ENCODE measurements around the gene EMD.

EMD gene

GRCh38 chrX:154358829-154359228 is 20.3 kb upstream of the EMD start:
- H3K27ac ChIP-seq (ENCODE audit: low read depth, low read length), result peak overlapping the region; percentile 64
- no peak overlapping the region for H3K9ac ChIP-seq (ENCODE audit: low read length)
- H3K36me3 ChIP-seq (ENCODE audit: control insufficient read depth, insufficient read depth, low read length), result peaks cover 49% of the 10 kb centered on the region
- no peak overlapping the region for H3K4me3 ChIP-seq (ENCODE audit: low read length)
- peaks cover 4% of the 10 kb centered on the region for H3K4me1 ChIP-seq (ENCODE audit: control insufficient read depth, insufficient read depth, low read length)
- no peaks in the 10 kb centered on the region for H3K27me3 ChIP-seq (ENCODE audit: control insufficient read depth, insufficient read depth, low read length)

GRCh38 chrX:154359362-154360154 is 19.5 kb upstream of the EMD start:
- Histone ChIP-seq H3K36me3 (ENCODE audit: control insufficient read depth, insufficient read depth, low read length) (peaks cover 52% of the 10 kb centered on the region), H3K4me1 (ENCODE audit: control insufficient read depth, insufficient read depth, low read length) (peaks cover 4% of the 10 kb centered on the region), H3K27me3 (ENCODE audit: control insufficient read depth, insufficient read depth, low read length) (no peaks in the 10 kb centered on the region), H3K9ac (ENCODE audit: low read length) (no peak overlapping the region), H3K27ac (ENCODE audit: low read depth, low read length) (peak overlapping the region; percentile 64), H3K4me3 (ENCODE audit: low read length) (no peak overlapping the region)

- Histone ChIP-seq H3K4me1 (ENCODE audit: control insufficient read depth, insufficient read depth, low read length) (peaks cover 4% of the 10 kb centered on the region), H3K27me3 (ENCODE audit: control insufficient read depth, insufficient read depth, low read length) (no peaks in the 10 kb centered on the region), H3K27ac (ENCODE audit: low read depth, low read length) (peak overlapping the region; percentile 64), H3K36me3 (ENCODE audit: control insufficient read depth, insufficient read depth, low read length) (peaks cover 50% of the 10 kb centered on the region), H3K4me3 (ENCODE audit: low read length) (no peak overlapping the region), H3K9ac (ENCODE audit: low read length) (no peak overlapping the region)
Measured at GRCh38 chrX:154360155-154360713, 18.9 kb upstream of the EMD start.

- peak overlapping the region; percentile 72 for H3K27ac ChIP-seq (ENCODE audit: low read depth, low read length)
Measured at GRCh38 chrX:154362085-154362742, 16.9 kb upstream of the EMD start.

GRCh38 chrX:154363706-154364439 is 15.2 kb upstream of the EMD start:
- H3K27ac ChIP-seq (ENCODE audit: low read depth, low read length), result peak overlapping the region; percentile 62
- H3K4me3 ChIP-seq (ENCODE audit: low read length), result no peak overlapping the region
- H3K4me1 ChIP-seq (ENCODE audit: control insufficient read depth, insufficient read depth, low read length), result peaks cover 19% of the 10 kb centered on the region
- H3K9ac ChIP-seq (ENCODE audit: low read length), result no peak overlapping the region
- no peaks in the 10 kb centered on the region for H3K27me3 ChIP-seq (ENCODE audit: control insufficient read depth, insufficient read depth, low read length)
- peaks cover 43% of the 10 kb centered on the region for H3K36me3 ChIP-seq (ENCODE audit: control insufficient read depth, insufficient read depth, low read length)

More at GRCh38 chrX:154362085-154362742, 16.9 kb upstream of the EMD start:
- Histone ChIP-seq H3K27me3 (ENCODE audit: control insufficient read depth, insufficient read depth, low read length) (no peaks in the 10 kb centered on the region), H3K4me1 (ENCODE audit: control insufficient read depth, insufficient read depth, low read length) (peaks cover 14% of the 10 kb centered on the region), H3K36me3 (ENCODE audit: control insufficient read depth, insufficient read depth, low read length) (peaks cover 58% of the 10 kb centered on the region), H3K4me3 (ENCODE audit: low read length) (no peak overlapping the region), H3K9ac (ENCODE audit: low read length) (no peak overlapping the region)

- Histone ChIP-seq H3K27ac (ENCODE audit: low read depth, low read length) (peak overlapping the region; percentile 98), H3K4me3 (ENCODE audit: low read length) (no peak overlapping the region), H3K9ac (ENCODE audit: low read length) (no peak overlapping the region), H3K27me3 (ENCODE audit: control insufficient read depth, insufficient read depth, low read length) (peaks cover 3% of the 10 kb centered on the region), H3K36me3 (ENCODE audit: control insufficient read depth, insufficient read depth, low read length) (peaks cover 45% of the 10 kb centered on the region), H3K4me1 (ENCODE audit: control insufficient read depth, insufficient read depth, low read length) (peaks cover 19% of the 10 kb centered on the region)
Measured at GRCh38 chrX:154365052-154365600, 14.0 kb upstream of the EMD start.

- Histone ChIP-seq H3K27me3 (ENCODE audit: control insufficient read depth, insufficient read depth, low read length) (peaks cover 3% of the 10 kb centered on the region), H3K9ac (ENCODE audit: low read length) (no peak overlapping the region), H3K27ac (ENCODE audit: low read depth, low read length) (peak overlapping the region; percentile 98), H3K36me3 (ENCODE audit: control insufficient read depth, insufficient read depth, low read length) (peaks cover 45% of the 10 kb centered on the region), H3K4me1 (ENCODE audit: control insufficient read depth, insufficient read depth, low read length) (peaks cover 19% of the 10 kb centered on the region), H3K4me3 (ENCODE audit: low read length) (peak overlapping the region; percentile 24)
Measured at GRCh38 chrX:154365997-154366665, 13.0 kb upstream of the EMD start.

- Histone ChIP-seq H3K36me3 (ENCODE audit: control insufficient read depth, insufficient read depth, low read length) (peaks cover 42% of the 10 kb centered on the region), H3K4me3 (ENCODE audit: low read length) (peak overlapping the region; percentile 24), H3K27ac (ENCODE audit: low read depth, low read length) (peak overlapping the region; percentile 98), H3K27me3 (ENCODE audit: control insufficient read depth, insufficient read depth, low read length) (peaks cover 3% of the 10 kb centered on the region), H3K9ac (ENCODE audit: low read length) (no peak overlapping the region), H3K4me1 (ENCODE audit: control insufficient read depth, insufficient read depth, low read length) (peaks cover 19% of the 10 kb centered on the region)
Measured at GRCh38 chrX:154366666-154367055, 12.4 kb upstream of the EMD start.

- peaks cover 19% of the 10 kb centered on the region for H3K4me1 ChIP-seq (ENCODE audit: control insufficient read depth, insufficient read depth, low read length)
- no peak overlapping the region for H3K9ac ChIP-seq (ENCODE audit: low read length)
- peaks cover 33% of the 10 kb centered on the region for H3K36me3 ChIP-seq (ENCODE audit: control insufficient read depth, insufficient read depth, low read length)
- H3K27ac ChIP-seq (ENCODE audit: low read depth, low read length), result peak overlapping the region; percentile 98
- H3K27me3 ChIP-seq (ENCODE audit: control insufficient read depth, insufficient read depth, low read length), result peaks cover 5% of the 10 kb centered on the region
- H3K4me3 ChIP-seq (ENCODE audit: low read length), result peak overlapping the region; percentile 47
Measured at GRCh38 chrX:154367474-154368308, 11.4 kb upstream of the EMD start.

GRCh38 chrX:154368630-154369448 is 10.3 kb upstream of the EMD start:
- Histone ChIP-seq H3K36me3 (ENCODE audit: control insufficient read depth, insufficient read depth, low read length) (peaks cover 27% of the 10 kb centered on the region), H3K9ac (ENCODE audit: low read length) (peak overlapping the region; percentile 41), H3K27me3 (ENCODE audit: control insufficient read depth, insufficient read depth, low read length) (peaks cover 5% of the 10 kb centered on the region), H3K4me1 (ENCODE audit: control insufficient read depth, insufficient read depth, low read length) (peaks cover 15% of the 10 kb centered on the region), H3K4me3 (ENCODE audit: low read length) (peak overlapping the region; percentile 71), H3K27ac (ENCODE audit: low read depth, low read length) (peak overlapping the region; percentile 98)

Measured in rectal smooth muscle tissue (tissue), 1 donor.